Vagina (tissue), 2 donors: ENCODE measurements around the gene LRCH1.

Source experiments
- POLR2A ChIP-seq, 2 donors: fragments of 450-650 bp; IDR thresholded peaks; one replicate each; pipeline ENCODE4 v1.6.1; 2017; ENCODE audit warnings: antibody characterized with exemption in 2 of 2, mild to moderate bottlenecking in 2 of 2, moderate library complexity in 2 of 2
- POLR2AphosphoS5 ChIP-seq, 2 donors: sonication (generic); formaldehyde crosslinking; IDR thresholded peaks; one replicate each; pipeline ENCODE4 v1.9.0; 2017; ENCODE audit warnings: antibody characterized with exemption in 2 of 2, mild to moderate bottlenecking in 2 of 2, low read depth in 1 of 2; ENCODE audit not compliant: insufficient read depth in 1 of 2
- TF ChIP-seq, protein P1 (sequence below), 3 experiments: fragments of 450-650 bp in 2 of 3; fragments of 200-600 bp in 1 of 3; sonication (generic) in 1 of 3; IDR thresholded peaks; one replicate each; pipeline ENCODE4 v1.5.1; 2017 to 2019; ENCODE audit warnings: antibody characterized with exemption in 3 of 3, mild to moderate bottlenecking in 2 of 3, moderate library complexity in 2 of 3

DNA sequence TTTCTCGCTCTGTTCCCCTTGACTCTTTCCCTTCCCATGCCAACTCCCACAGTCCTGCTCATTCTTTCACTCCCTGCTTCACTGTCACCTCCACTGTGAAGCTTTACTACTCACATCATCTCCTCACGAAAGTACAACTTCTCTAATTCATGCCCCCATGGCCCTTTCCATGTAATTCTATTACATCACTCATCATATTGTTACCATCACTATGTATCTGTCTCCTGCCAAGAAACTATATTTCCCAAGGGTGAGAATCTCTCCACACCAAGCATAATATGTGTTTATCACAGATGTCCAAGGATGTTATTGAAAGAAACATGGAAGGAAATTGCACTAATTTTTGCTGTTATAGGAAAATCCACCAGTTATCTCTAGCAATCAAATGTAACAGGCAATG, 37.2 kb upstream of the LRCH1 start:
- TF ChIP-seq, protein P1, sequence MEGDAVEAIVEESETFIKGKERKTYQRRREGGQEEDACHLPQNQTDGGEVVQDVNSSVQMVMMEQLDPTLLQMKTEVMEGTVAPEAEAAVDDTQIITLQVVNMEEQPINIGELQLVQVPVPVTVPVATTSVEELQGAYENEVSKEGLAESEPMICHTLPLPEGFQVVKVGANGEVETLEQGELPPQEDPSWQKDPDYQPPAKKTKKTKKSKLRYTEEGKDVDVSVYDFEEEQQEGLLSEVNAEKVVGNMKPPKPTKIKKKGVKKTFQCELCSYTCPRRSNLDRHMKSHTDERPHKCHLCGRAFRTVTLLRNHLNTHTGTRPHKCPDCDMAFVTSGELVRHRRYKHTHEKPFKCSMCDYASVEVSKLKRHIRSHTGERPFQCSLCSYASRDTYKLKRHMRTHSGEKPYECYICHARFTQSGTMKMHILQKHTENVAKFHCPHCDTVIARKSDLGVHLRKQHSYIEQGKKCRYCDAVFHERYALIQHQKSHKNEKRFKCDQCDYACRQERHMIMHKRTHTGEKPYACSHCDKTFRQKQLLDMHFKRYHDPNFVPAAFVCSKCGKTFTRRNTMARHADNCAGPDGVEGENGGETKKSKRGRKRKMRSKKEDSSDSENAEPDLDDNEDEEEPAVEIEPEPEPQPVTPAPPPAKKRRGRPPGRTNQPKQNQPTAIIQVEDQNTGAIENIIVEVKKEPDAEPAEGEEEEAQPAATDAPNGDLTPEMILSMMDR (IDR thresholded peaks at IDR 0.05): no peak
- TF ChIP-seq POLR2A (IDR thresholded peaks at IDR 0.05) (no peak), POLR2AphosphoS5 (IDR thresholded peaks at IDR 0.05; ENCODE audit: insufficient read depth in 1 of 2, low read depth in 1 of 2) (no peak)
